K562 (cell line): ENCODE data around the gene AP1S3. TPM values are rescaled to one million over a fixed set of nuclear protein-coding genes. Genes with fewer than 3 reads are reported as not detected.

Experiments
- CCNT2 ChIP-seq: IDR thresholded peaks from 2 replicates; pipeline ENCODE4 v1.6.1; 2011; ENCODE audit warnings: borderline replicate concordance, low read depth, mild to moderate bottlenecking, moderate library complexity, mixed read lengths, low read length; ENCODE audit not compliant: insufficient read length; ENCODE audit errors: extremely low read depth
- COPS2 ChIP-seq: fragments of 450-650 bp; conservative IDR thresholded peaks from 2 replicates; pipeline ENCODE4 v1.6.1; 2016; ENCODE audit warnings: mild to moderate bottlenecking, moderate library complexity
- CREB5 ChIP-seq: fragments of 250-450 bp; sonication (Bioruptor Pico); IDR thresholded peaks from 2 replicates; pipeline ENCODE4 v1.5.0; 2020; ENCODE audit warnings: mild to moderate bottlenecking
- GATAD2B ChIP-seq: fragments of 450-650 bp; IDR thresholded peaks from 2 replicates; pipeline ENCODE4 v1.6.1; 2017; ENCODE audit warnings: mild to moderate bottlenecking, borderline replicate concordance
- KHSRP ChIP-seq: fragments of 450-650 bp; IDR thresholded peaks from 2 replicates; pipeline ENCODE4 v1.6.1; 2017
- NCOA6 ChIP-seq: fragments of 450-650 bp; IDR thresholded peaks from 2 replicates; pipeline ENCODE4 v1.6.1; 2017; ENCODE audit warnings: mild to moderate bottlenecking
- PRDM10 ChIP-seq: fragments of 450-650 bp; IDR thresholded peaks from 2 replicates; pipeline ENCODE4 v1.6.1; 2018; ENCODE audit not compliant: partially characterized antibody
- SIX5 ChIP-seq, 2 experiments: IDR thresholded peaks; 2 replicates each; pipeline ENCODE4 v1.6.1; 2011; ENCODE audit warnings: low read length in 2 of 2, borderline replicate concordance in 1 of 2, low read depth in 1 of 2, mild to moderate bottlenecking in 1 of 2, moderate library complexity in 1 of 2; ENCODE audit not compliant: insufficient read depth in 1 of 2
- SMC3 ChIP-seq: conservative IDR thresholded peaks from 2 replicates; pipeline ENCODE4 v1.6.1; 2011; ENCODE audit warnings: low read depth, low read length, improper control_type of control experiment; ENCODE audit not compliant: insufficient read depth
- SUPT5H ChIP-seq: fragments of 450-650 bp; IDR thresholded peaks from 2 replicates; pipeline ENCODE4 v1.6.1; 2016
- TAF9B ChIP-seq: fragments of 450-650 bp; IDR thresholded peaks from 2 replicates; pipeline ENCODE4 v1.6.1; 2018; ENCODE audit warnings: mild to moderate bottlenecking; ENCODE audit not compliant: partially characterized antibody
- TFE3 ChIP-seq: fragments of 450-650 bp; formaldehyde crosslinking; IDR thresholded peaks from 2 replicates; pipeline ENCODE4 v1.4.0; 2020; ENCODE audit warnings: mild to moderate bottlenecking, mixed read lengths
- THRB ChIP-seq: fragments of 450-650 bp; formaldehyde crosslinking; conservative IDR thresholded peaks from 2 replicates; pipeline ENCODE4 v1.4.0; 2022; ENCODE audit warnings: mild to moderate bottlenecking, missing genetic modification characterization
- U2AF2 ChIP-seq: fragments of 200-400 bp; formaldehyde crosslinking; optimal IDR thresholded peaks from 2 replicates; pipeline ENCODE3; 2017; ENCODE audit warnings: low read depth, mild to moderate bottlenecking, low read length
- ZBTB17 ChIP-seq: fragments of 450-650 bp; formaldehyde crosslinking; IDR thresholded peaks from 2 replicates; pipeline ENCODE4 v1.4.0; 2020; ENCODE audit warnings: mild to moderate bottlenecking
- ZNF23 ChIP-seq: fragments of 250-450 bp; sonication (Bioruptor Pico); IDR thresholded peaks from 2 replicates; pipeline ENCODE4 v1.4.0; 2020; ENCODE audit warnings: mild to moderate bottlenecking
- ZNF449 ChIP-seq: fragments of 250-450 bp; sonication (Bioruptor Pico); IDR thresholded peaks from 2 replicates; pipeline ENCODE4 v1.8.0; 2022; ENCODE audit warnings: moderate library complexity, mild to moderate bottlenecking, inconsistent platforms
- polyA plus RNA-seq, 8 experiments: library from polyadenylated mRNA; depleted of rRNA in 4 of 8; stranded (reverse) in 5 of 8; unstranded in 3 of 8; fragments of >200 nt; fragmentation: Nextera tagmentation in 2 of 8; fragmentation: Illumina TruSeq in 1 of 8; extraction: Ambion mirVana in 2 of 8; extraction: Trizol in 1 of 8; gene quantifications; 2 replicates each; pipeline versions ENCODE4 v1.2.1 to v1.2.3, GENCODE V29; 2011 to 2014; ENCODE audit warnings: inconsistent platforms in 1 of 8, missing spikeins in 1 of 8
- total RNA-seq, 7 experiments: library from RNA; depleted of rRNA in 6 of 7; stranded (reverse); fragments of >200 nt in 6 of 7; fragmentation: Illumina TruSeq in 2 of 7; extraction: Trizol in 2 of 7; gene quantifications; 2 replicates each; pipeline versions ENCODE4 v1.2.1 to v1.2.3, GENCODE V29; 2011 to 2021; ENCODE audit warnings: low replicate concordance in 1 of 7

AP1S3 gene
- total and polyA plus RNA-seq, 9 of the 15 experiments (the other 6 are each of a cell fraction or from before 2014, with no cell fraction given): 0.50 to 3.8 (median 2.1) TPM

- TF ChIP-seq ZNF449 (CRISPR knock-in tag) (no peak), ZNF23 (CRISPR knock-in tag) (no peak), SMC3 (no peak), TFE3 (CRISPR knock-in tag) (no peak), KHSRP (no peak), SIX5 (IDR thresholded peaks at IDR 0.05; ENCODE audit: borderline replicate concordance in 1 of 2, insufficient read depth in 1 of 2, low read depth in 1 of 2, low read length in 2 of 2) (no peak), ZBTB17 (CRISPR knock-in tag) (no peak), U2AF2 (no peak), CCNT2 (peak; percentile 28), CREB5 (CRISPR knock-in tag) (no peak), PRDM10 (no peak), COPS2 (no peak), THRB (CRISPR knock-in tag) (no peak), SUPT5H (no peak), NCOA6 (no peak), TAF9B (no peak), GATAD2B (0 out of 2 replicates have a peak, but pooled peaks have one; percentile 23)
Observed at GRCh38 chr2:223837287-223838061, at the start of gene AP1S3 (continued).
